Measurements from ENCODE around the gene AFP. TPM values are rescaled to one million over a fixed set of nuclear protein-coding genes. Genes with fewer than 3 reads are reported as not detected.

Gene AFP
- total RNA-seq, 4 donors from 2014 or later, result not detected

GRCh38 chr4:73451404-73451803 is 15.4 kb downstream of the AFP start:
- no peak overlapping the region for H3K27ac ChIP-seq
- no peak for DNase-seq

GRCh38 chr4:73451981-73452747 is 16.1 kb downstream of the AFP start:
- no peaks in the 10 kb centered on the region for H3K9me3 ChIP-seq
- H3K27ac ChIP-seq, result no peak overlapping the region
- H3K27me3 ChIP-seq, result no peaks in the 10 kb centered on the region
- H3K4me1 ChIP-seq, result peaks cover 0 to 3% (median 0%) of the 10 kb centered on the region in 4 donors
- no peak for DNase-seq
- no peaks in the 10 kb centered on the region for H3K36me3 ChIP-seq
- no peak overlapping the region for H3K4me3 ChIP-seq
- TF ChIP-seq CTCF (IDR thresholded peaks at IDR 0.05) (no peak), POLR2A (IDR thresholded peaks at IDR 0.05) (no peak)

More at GRCh38 chr4:73451404-73451803, 15.4 kb downstream of the AFP start:
- peaks cover 0 to 3% (median 0%) of the 10 kb centered on the region in 4 donors for H3K4me1 ChIP-seq
- H3K36me3 ChIP-seq, result no peaks in the 10 kb centered on the region
- H3K9me3 ChIP-seq, result no peaks in the 10 kb centered on the region
- H3K27me3 ChIP-seq, result no peaks in the 10 kb centered on the region
- TF ChIP-seq POLR2A (IDR thresholded peaks at IDR 0.05), result no peak
- no peak overlapping the region for H3K4me3 ChIP-seq

- peak in 1 of 3 donors; percentile 69 for DNase-seq
- Histone ChIP-seq H3K27ac (peak overlapping the region in 1 of 4 donors; percentile 52), H3K9me3 (no peaks in the 10 kb centered on the region), H3K36me3 (no peaks in the 10 kb centered on the region), H3K4me3 (no peak overlapping the region), H3K4me1 (peaks cover 0 to 3% (median 0%) of the 10 kb centered on the region in 4 donors), H3K27me3 (no peaks in the 10 kb centered on the region)
- TF ChIP-seq POLR2A (IDR thresholded peaks at IDR 0.05) (no peak), CTCF (IDR thresholded peaks at IDR 0.05) (no peak)
Observed at GRCh38 chr4:73452953-73453700, 17.1 kb downstream of the AFP start.

- Histone ChIP-seq H3K27ac (peak overlapping the region in 1 of 4 donors; percentile 52), H3K36me3 (no peaks in the 10 kb centered on the region), H3K4me1 (peaks cover 0 to 3% (median 0%) of the 10 kb centered on the region in 4 donors), H3K9me3 (no peaks in the 10 kb centered on the region), H3K27me3 (no peaks in the 10 kb centered on the region), H3K4me3 (no peak overlapping the region)
- TF ChIP-seq CTCF (IDR thresholded peaks at IDR 0.05) (no peak), POLR2A (IDR thresholded peaks at IDR 0.05) (no peak)
- no peak for DNase-seq
Observed at GRCh38 chr4:73453701-73454005, 17.6 kb downstream of the AFP start.

GRCh38 chr4:73454920-73455319 is 18.9 kb downstream of the AFP start:
- H3K27ac ChIP-seq, result no peak overlapping the region
- H3K36me3 ChIP-seq, result no peaks in the 10 kb centered on the region
- DNase-seq, result no peak
- no peaks in the 10 kb centered on the region for H3K27me3 ChIP-seq
- H3K4me3 ChIP-seq, result no peak overlapping the region
- H3K4me1 ChIP-seq, result peaks cover 0 to 3% (median 0%) of the 10 kb centered on the region in 4 donors
- H3K9me3 ChIP-seq, result no peaks in the 10 kb centered on the region
- TF ChIP-seq POLR2A (IDR thresholded peaks at IDR 0.05), result no peak
- no peak for TF ChIP-seq CTCF (IDR thresholded peaks at IDR 0.05)
